K562 (cell line): Measurements from ENCODE around the gene PLK5. TPM values are rescaled to one million over a fixed set of nuclear protein-coding genes. Genes with fewer than 3 reads are reported as not detected.

ENCODE experiments used
- ATAC-seq: fragments of 200-7000 bp; cut with Tn5 transposase; 3 replicates; pipeline ENCODE4 v1.9.1; 2020; ENCODE audit warnings: moderate library complexity
- BruUV-seq: library from RNA; stranded (reverse); fragments of 400-500 nt; replicated peaks from 2 replicates; lab custom pipeline; 2021; lab: Mats Ljungman, UMichigan
- CTCF ChIA-PET: fragments of 300-600 bp; formaldehyde crosslinking; extraction: SDS; loops from one replicate; lab custom pipeline; 2021; ENCODE audit warnings: low intra/inter-chr PET ratio; lab: Yijun Ruan, JAX
- POLR2A ChIA-PET: fragments of 300-600, 350-650 bp; sonication (Branson Sonifier 250); formaldehyde crosslinking; extraction: SDS; loops from one replicate; lab custom pipeline; 2021; ENCODE audit warnings: antibody characterized with exemption, inconsistent platforms; lab: Yijun Ruan, JAX
- DNase-seq, 4 experiments: peaks; one replicate each; pipeline versions ENCODE4 v3.0.0 to v3.0.0-alpha.2; 2011 to 2018; ENCODE audit warnings: low spot score in 3 of 4, mixed read lengths in 3 of 4; ENCODE audit errors: extremely low read depth in 1 of 4
- FAIRE-seq: peaks from 2 replicates; lab custom pipeline; 2011; peaks lifted over from hg19 to GRCh38; lab: Jason Lieb, UNC
- H2AFZ ChIP-seq: 2 replicates; pipeline ENCODE4 v1.6.0; 2011; ENCODE audit warnings: low read depth, low read length, control low read depth, inconsistent platforms
- H3K27ac ChIP-seq: fragments of 200-600 bp; 3 replicates; pipeline ENCODE4 v1.8.0; 2011; ENCODE audit warnings: low read depth, mild to moderate bottlenecking, control low read depth, inconsistent platforms, low read length, moderate library complexity, mixed read lengths; ENCODE audit errors: extremely low read depth
- H3K27me3 ChIP-seq, 2 experiments: fragments of 300-600 bp in 1 of 2; 2 replicates in 1 of 2; 3 replicates in 1 of 2; pipeline versions ENCODE4 v1.6.0 to v1.8.0; 2011; ENCODE audit warnings: inconsistent platforms in 2 of 2, low read length in 2 of 2, mild to moderate bottlenecking in 1 of 2, mixed read lengths in 1 of 2, moderate library complexity in 1 of 2; ENCODE audit not compliant: control insufficient read depth in 2 of 2, insufficient read depth in 2 of 2
- H3K36me3 ChIP-seq: fragments of 300-600 bp; 3 replicates; pipeline ENCODE4 v1.8.0; 2011; ENCODE audit warnings: mild to moderate bottlenecking, low read length, inconsistent platforms; ENCODE audit not compliant: control insufficient read depth, insufficient read depth
- H3K4me1 ChIP-seq, 2 experiments: fragments of 200-600 bp in 1 of 2; replicated peaks in 1 of 2; 2 replicates in 1 of 2; 3 replicates in 1 of 2; pipeline versions ENCODE4 v1.5.1 to v1.8.0; 2011; ENCODE audit warnings: inconsistent platforms in 2 of 2, low read length in 2 of 2, mild to moderate bottlenecking in 1 of 2, mixed read lengths in 1 of 2, moderate library complexity in 1 of 2; ENCODE audit not compliant: control insufficient read depth in 2 of 2, insufficient read depth in 2 of 2
- H3K4me2 ChIP-seq: 2 replicates; pipeline ENCODE4 v1.6.1; 2011; ENCODE audit warnings: low read length, control low read depth, inconsistent platforms, mixed read lengths; ENCODE audit not compliant: insufficient read depth
- H3K4me3 ChIP-seq: fragments of 200-600 bp; sonication (generic), shearing (Covaris generic); 2 replicates; pipeline ENCODE4 v1.5.1; 2016; ENCODE audit warnings: control low read depth, inconsistent platforms
- H3K79me2 ChIP-seq: fragments of 200-600 bp; 3 replicates; pipeline ENCODE4 v1.8.0; 2011; ENCODE audit warnings: low read length, inconsistent platforms; ENCODE audit not compliant: control insufficient read depth, insufficient read depth
- H3K9ac ChIP-seq, 2 experiments: 2 replicates each; pipeline versions ENCODE4 v1.6.0 to v1.6.1; 2011; ENCODE audit warnings: low read depth in 2 of 2, low read length in 2 of 2, control low read depth in 1 of 2, inconsistent platforms in 1 of 2, mild to moderate bottlenecking in 1 of 2, mixed read lengths in 1 of 2; ENCODE audit not compliant: insufficient read depth in 1 of 2
- H3K9me1 ChIP-seq: one replicate; pipeline ENCODE4 v1.6.0; 2011; ENCODE audit warnings: inconsistent platforms, mild to moderate bottlenecking, low read length, moderate library complexity; ENCODE audit not compliant: control insufficient read depth, insufficient read depth
- H3K9me3 ChIP-seq: replicated peaks from 2 replicates; pipeline ENCODE4 v1.5.1; 2011; ENCODE audit warnings: low read depth, low read length, inconsistent platforms; ENCODE audit not compliant: control insufficient read depth, insufficient read depth
- H4K20me1 ChIP-seq: replicated peaks from 2 replicates; pipeline ENCODE4 v1.6.1; 2011; ENCODE audit warnings: low read length, inconsistent platforms, mixed read lengths; ENCODE audit not compliant: control insufficient read depth, insufficient read depth
- GABPB2 ChIP-seq: fragments of 250-450 bp; sonication (Bioruptor Pico); conservative IDR thresholded peaks from 2 replicates; pipeline ENCODE4 v1.5.1; 2021; ENCODE audit warnings: mild to moderate bottlenecking
- JUN ChIP-seq, 2 experiments: sonication (generic) in 1 of 2; formaldehyde crosslinking in 1 of 2; IDR thresholded peaks; 2 replicates each; pipeline versions ENCODE4 v1.6.1 to v1.8.0; 2012 to 2022; ENCODE audit warnings: borderline replicate concordance in 2 of 2, mild to moderate bottlenecking in 2 of 2, improper control_type of control experiment in 1 of 2, low read depth in 1 of 2, low read length in 1 of 2, missing genetic modification reagents in 1 of 2
- NFIX ChIP-seq: fragments of 250-450 bp; sonication (Bioruptor Pico); IDR thresholded peaks from 2 replicates; pipeline ENCODE4 v1.4.0; 2020; ENCODE audit warnings: low read depth, mild to moderate bottlenecking, moderate library complexity
- PPARD ChIP-seq: fragments of 250-450 bp; sonication (Bioruptor Pico); IDR thresholded peaks from 2 replicates; pipeline ENCODE4 v1.8.0; 2022; ENCODE audit warnings: inconsistent platforms, mild to moderate bottlenecking, moderate library complexity
- SRF ChIP-seq, 2 experiments: fragments of 250-450, 450-650 bp in 1 of 2; sonication (Bioruptor Pico) in 1 of 2; sonication (generic) in 1 of 2; formaldehyde crosslinking; IDR thresholded peaks; 2 replicates each; pipeline versions ENCODE4 v1.5.0 to v1.5.1; 2020 to 2022; ENCODE audit warnings: mild to moderate bottlenecking in 1 of 2, missing genetic modification reagents in 1 of 2
- ZNF133 ChIP-seq: fragments of 250-450 bp; sonication (Bioruptor Pico); IDR thresholded peaks from 2 replicates; pipeline ENCODE4 v1.4.0; 2020; ENCODE audit warnings: mild to moderate bottlenecking
- WGBS: fragments of 100-300 bp; shearing (Covaris generic); methylation state at CpG from one replicate; pipeline ENCODE4 v1.1.6; 2016; ENCODE audit warnings: low coverage, mixed read lengths; ENCODE audit not compliant: insufficient coverage; ENCODE audit errors: missing lambda C conversion rate; 5-methylcytosine and 5-hydroxymethylcytosine counted together
- in situ Hi-C: fragments of 300-500 bp; cut with MboI; formaldehyde crosslinking; loops from 4 replicates; pipeline ENCODE4 v1.15.0; 2018; ENCODE audit warnings: inconsistent platforms, mixed read lengths
- intact Hi-C: fragments of 100-400 bp; cut with micrococcal nuclease; formaldehyde crosslinking; loops from 2 replicates; pipeline ENCODE4 v1.14.2; 2022
- polyA plus RNA-seq, 8 experiments: library from polyadenylated mRNA; depleted of rRNA in 4 of 8; stranded (reverse) in 5 of 8; unstranded in 3 of 8; fragments of >200 nt; fragmentation: Nextera tagmentation in 2 of 8; fragmentation: Illumina TruSeq in 1 of 8; extraction: Ambion mirVana in 2 of 8; extraction: Trizol in 1 of 8; gene quantifications; 2 replicates each; pipeline versions ENCODE4 v1.2.1 to v1.2.3, GENCODE V29; 2011 to 2014; ENCODE audit warnings: inconsistent platforms in 1 of 8, missing spikeins in 1 of 8
- total RNA-seq, 7 experiments: library from RNA; depleted of rRNA in 6 of 7; stranded (reverse); fragments of >200 nt in 6 of 7; fragmentation: Illumina TruSeq in 2 of 7; extraction: Trizol in 2 of 7; gene quantifications; 2 replicates each; pipeline versions ENCODE4 v1.2.1 to v1.2.3, GENCODE V29; 2011 to 2021; ENCODE audit warnings: low replicate concordance in 1 of 7
- TF ChIP-seq, protein P1 (sequence below): fragments of 200-800 bp; sonication (Bioruptor generic); IDR thresholded peaks from 2 replicates; pipeline ENCODE4 v1.6.1; 2017; ENCODE audit warnings: missing genetic modification characterization, missing compliant biosample characterization
- TF ChIP-seq, protein P2 (sequence below): fragments of 250-450 bp; sonication (Bioruptor Pico); IDR thresholded peaks from 2 replicates; pipeline ENCODE4 v1.8.0; 2022; ENCODE audit warnings: moderate library complexity, mild to moderate bottlenecking, inconsistent platforms
- TF ChIP-seq, protein P3 (sequence below), 2 experiments: fragments of 450-650 bp; conservative IDR thresholded peaks; 2 replicates each; pipeline ENCODE4 v1.6.1; 2017; ENCODE audit warnings: mild to moderate bottlenecking in 2 of 2, moderate library complexity in 2 of 2
- TF ChIP-seq, protein P4 (sequence below): fragments of 250-450 bp; sonication (Bioruptor Pico); IDR thresholded peaks from 2 replicates; pipeline ENCODE4 v1.9.0; 2021; ENCODE audit warnings: mild to moderate bottlenecking, inconsistent platforms

The PLK5 gene
- total and polyA plus RNA-seq, 9 of the 15 experiments (the other 6 are each of a cell fraction or from before 2014, with no cell fraction given), result 0.04 to 0.23 (median 0.11) TPM; not detected in 5

DNA sequence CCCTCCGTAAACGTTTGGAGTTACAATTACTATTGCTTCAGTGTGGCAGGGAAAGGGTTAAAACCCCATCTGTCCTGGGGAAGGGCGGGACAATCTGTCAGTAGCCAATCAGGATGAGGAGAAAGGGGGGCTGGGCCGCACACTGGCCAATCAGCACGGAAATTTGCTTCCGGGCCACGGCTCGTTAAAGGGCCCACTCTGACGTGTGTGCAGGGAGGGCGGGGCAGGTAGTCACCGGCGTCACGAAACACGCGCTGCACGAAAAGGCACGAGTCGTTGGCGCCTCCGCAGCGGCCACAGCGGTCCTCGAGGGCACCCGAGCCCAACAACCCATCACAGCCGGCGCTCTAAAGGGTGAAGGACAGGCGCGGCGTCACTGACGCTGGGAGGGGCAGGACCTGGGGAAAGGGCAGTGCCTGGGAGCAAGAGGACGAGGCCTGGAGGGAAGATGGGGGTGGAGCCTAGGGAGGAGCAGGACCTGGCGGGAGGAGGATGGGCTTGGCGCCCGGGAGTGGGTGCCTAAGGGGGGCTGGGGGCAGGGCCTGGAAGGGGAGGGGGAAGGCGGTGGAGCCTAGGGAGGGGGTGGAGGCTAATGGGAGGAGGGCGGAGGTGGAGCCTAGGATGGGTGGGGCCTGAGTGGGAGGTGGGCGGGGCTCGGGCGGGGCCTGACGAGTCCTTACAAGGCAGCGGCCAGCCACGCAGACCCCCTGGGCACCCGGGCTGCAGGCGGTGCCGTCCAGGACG, 15.9 kb upstream of the PLK5 start (continued):
- TF ChIP-seq, protein P1, sequence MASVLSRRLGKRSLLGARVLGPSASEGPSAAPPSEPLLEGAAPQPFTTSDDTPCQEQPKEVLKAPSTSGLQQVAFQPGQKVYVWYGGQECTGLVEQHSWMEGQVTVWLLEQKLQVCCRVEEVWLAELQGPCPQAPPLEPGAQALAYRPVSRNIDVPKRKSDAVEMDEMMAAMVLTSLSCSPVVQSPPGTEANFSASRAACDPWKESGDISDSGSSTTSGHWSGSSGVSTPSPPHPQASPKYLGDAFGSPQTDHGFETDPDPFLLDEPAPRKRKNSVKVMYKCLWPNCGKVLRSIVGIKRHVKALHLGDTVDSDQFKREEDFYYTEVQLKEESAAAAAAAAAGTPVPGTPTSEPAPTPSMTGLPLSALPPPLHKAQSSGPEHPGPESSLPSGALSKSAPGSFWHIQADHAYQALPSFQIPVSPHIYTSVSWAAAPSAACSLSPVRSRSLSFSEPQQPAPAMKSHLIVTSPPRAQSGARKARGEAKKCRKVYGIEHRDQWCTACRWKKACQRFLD (CRISPR knock-in tag), result peak; percentile 69; the same call in 1 of the 2 replicates
- TF ChIP-seq SRF (CRISPR knock-in tag; IDR thresholded peaks at IDR 0.05) (0 out of 4 replicates have a peak, but pooled peaks of 1 of the 2 experiments have one; percentile 46), ZNF133 (no peak), JUN (IDR thresholded peaks at IDR 0.05; ENCODE audit: borderline replicate concordance, low read depth, low read length) (no peak), JUN (CRISPR knock-in tag; IDR thresholded peaks at IDR 0.05; ENCODE audit: borderline replicate concordance) (no peak), NFIX (CRISPR knock-in tag) (no peak)
- TF ChIP-seq, protein P2, sequence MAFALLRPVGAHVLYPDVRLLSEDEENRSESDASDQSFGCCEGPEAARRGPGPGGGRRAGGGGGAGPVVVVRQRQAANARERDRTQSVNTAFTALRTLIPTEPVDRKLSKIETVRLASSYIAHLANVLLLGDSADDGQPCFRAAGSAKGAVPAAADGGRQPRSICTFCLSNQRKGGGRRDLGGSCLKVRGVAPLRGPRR (CRISPR knock-in tag), result no peak

DNA sequence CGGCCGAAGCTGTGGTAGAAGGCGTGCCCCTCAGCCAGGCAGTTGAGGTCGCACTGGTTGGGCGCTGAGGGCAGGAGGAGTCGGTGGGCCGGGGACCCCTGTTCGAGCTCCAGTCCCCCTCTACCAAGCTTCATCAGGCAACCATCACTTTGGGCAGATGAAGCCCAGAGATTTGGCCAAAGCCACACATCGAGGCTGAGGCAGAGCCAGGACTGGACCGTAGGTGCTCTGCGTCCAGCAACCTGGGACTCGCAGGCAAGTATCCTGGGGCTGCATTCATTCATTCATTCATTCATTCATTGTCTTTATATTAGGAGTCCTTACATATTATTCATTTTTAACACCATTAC, 15.4 kb upstream of the PLK5 start:
- no peak for DNase-seq
- H3K9ac ChIP-seq, result peak overlapping the region in 1 of 2 experiments; percentile 88; a peak in 2 of 4 replicates
- no peaks in the 10 kb centered on the region for H3K27me3 ChIP-seq
- no peak overlapping the region; the same call in 1 of the 2 replicates for H2AFZ ChIP-seq
- H3K9me3 ChIP-seq, result no peaks in the 10 kb centered on the region
- CTCF ChIA-PET, result interaction anchor here (0.6 kb wide), 1 partner anchor 164 kb away, joined by 3 read pairs; no protein-coding TSS in a partner anchor
- H3K9me1 ChIP-seq, result no peaks in the 10 kb centered on the region
- no peak overlapping the region for H3K27ac ChIP-seq
- peaks cover 14% of the 10 kb centered on the region; the same call in 2 of the 3 replicates for H3K36me3 ChIP-seq
- H3K4me3 ChIP-seq, result peak overlapping the region; percentile 15
- intact Hi-C loops (no loop called here), in situ Hi-C loops (loop anchor here (5.0 kb wide), 1 partner anchor 51 kb away; no protein-coding TSS in a partner anchor)
- no peaks in the 10 kb centered on the region for H4K20me1 ChIP-seq
- H3K79me2 ChIP-seq, result peaks cover 11% of the 10 kb centered on the region; the same call in 2 of the 3 replicates
- ATAC-seq, result no peak
- POLR2A ChIA-PET, result interaction anchor here (1.0 kb wide), 1 partner anchor 239 kb away, joined by 3 read pairs; the partner anchor contains the start of gene CIRBP
- FAIRE-seq, result no peak
- 12% methylated on average over 11 of the region's 12 CpGs for WGBS
- no TSS peak for BruUV-seq
- peak overlapping the region; percentile 61 for H3K4me2 ChIP-seq
- H3K4me1 ChIP-seq, result peaks cover 12 to 69% of the 10 kb centered on the region in 2 experiments
- TF ChIP-seq, protein P3, sequence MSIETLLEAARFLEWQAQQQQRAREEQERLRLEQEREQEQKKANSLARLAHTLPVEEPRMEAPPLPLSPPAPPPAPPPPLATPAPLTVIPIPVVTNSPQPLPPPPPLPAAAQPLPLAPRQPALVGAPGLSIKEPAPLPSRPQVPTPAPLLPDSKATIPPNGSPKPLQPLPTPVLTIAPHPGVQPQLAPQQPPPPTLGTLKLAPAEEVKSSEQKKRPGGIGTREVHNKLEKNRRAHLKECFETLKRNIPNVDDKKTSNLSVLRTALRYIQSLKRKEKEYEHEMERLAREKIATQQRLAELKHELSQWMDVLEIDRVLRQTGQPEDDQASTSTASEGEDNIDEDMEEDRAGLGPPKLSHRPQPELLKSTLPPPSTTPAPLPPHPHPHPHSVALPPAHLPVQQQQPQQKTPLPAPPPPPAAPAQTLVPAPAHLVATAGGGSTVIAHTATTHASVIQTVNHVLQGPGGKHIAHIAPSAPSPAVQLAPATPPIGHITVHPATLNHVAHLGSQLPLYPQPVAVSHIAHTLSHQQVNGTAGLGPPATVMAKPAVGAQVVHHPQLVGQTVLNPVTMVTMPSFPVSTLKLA (conservative IDR thresholded peaks at IDR 0.05), result no peak
- TF ChIP-seq GABPB2 (CRISPR knock-in tag) (no peak), PPARD (CRISPR knock-in tag) (no peak)
- TF ChIP-seq, protein P4, sequence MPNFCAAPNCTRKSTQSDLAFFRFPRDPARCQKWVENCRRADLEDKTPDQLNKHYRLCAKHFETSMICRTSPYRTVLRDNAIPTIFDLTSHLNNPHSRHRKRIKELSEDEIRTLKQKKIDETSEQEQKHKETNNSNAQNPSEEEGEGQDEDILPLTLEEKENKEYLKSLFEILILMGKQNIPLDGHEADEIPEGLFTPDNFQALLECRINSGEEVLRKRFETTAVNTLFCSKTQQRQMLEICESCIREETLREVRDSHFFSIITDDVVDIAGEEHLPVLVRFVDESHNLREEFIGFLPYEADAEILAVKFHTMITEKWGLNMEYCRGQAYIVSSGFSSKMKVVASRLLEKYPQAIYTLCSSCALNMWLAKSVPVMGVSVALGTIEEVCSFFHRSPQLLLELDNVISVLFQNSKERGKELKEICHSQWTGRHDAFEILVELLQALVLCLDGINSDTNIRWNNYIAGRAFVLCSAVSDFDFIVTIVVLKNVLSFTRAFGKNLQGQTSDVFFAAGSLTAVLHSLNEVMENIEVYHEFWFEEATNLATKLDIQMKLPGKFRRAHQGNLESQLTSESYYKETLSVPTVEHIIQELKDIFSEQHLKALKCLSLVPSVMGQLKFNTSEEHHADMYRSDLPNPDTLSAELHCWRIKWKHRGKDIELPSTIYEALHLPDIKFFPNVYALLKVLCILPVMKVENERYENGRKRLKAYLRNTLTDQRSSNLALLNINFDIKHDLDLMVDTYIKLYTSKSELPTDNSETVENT, result peak; percentile 58; the same call in 1 of the 2 replicates
